ENCODE measurements around the gene AADAC. TPM values are rescaled to one million over a fixed set of nuclear protein-coding genes. Genes with fewer than 3 reads are reported as not detected.
"Not testable (repeated sequence)": the region's sequence is repeated elsewhere in the genome, so short reads cannot be mapped to it uniquely, and the experiment has no call there.

Gene AADAC
- total RNA-seq, 1 experiment from 2014 or later, result 0.39 TPM

- peak; percentile 79 for DNase-seq (ENCODE audit: low read depth)
Observed at GRCh38 chr3:151856118-151856517, 42.2 kb downstream of the AADAC start.

GRCh38 chr3:151856641-151857040 lies 42.7 kb downstream of the AADAC start:
- no peak for DNase-seq (ENCODE audit: low read depth)

GRCh38 chr3:151859233-151859673 lies 45.3 kb downstream of the AADAC start:
- DNase-seq (ENCODE audit: low read depth), result no peak

- DNase-seq (ENCODE audit: low read depth), result no peak
Observed at GRCh38 chr3:151859905-151860304, 46.0 kb downstream of the AADAC start.

- DNase-seq (ENCODE audit: low read depth), result peak; percentile 57
Observed at GRCh38 chr3:151863611-151864010, 49.7 kb downstream of the AADAC start.

- DNase-seq (ENCODE audit: low read depth), result peak; percentile 94
Observed at GRCh38 chr3:151864423-151865101, 50.6 kb downstream of the AADAC start.

GRCh38 chr3:151866711-151867410 lies 52.9 kb downstream of the AADAC start:
- no peak for DNase-seq (ENCODE audit: low read depth)

GRCh38 chr3:151867666-151868065 lies 53.8 kb downstream of the AADAC start:
- DNase-seq (ENCODE audit: low read depth), result no peak

GRCh38 chr3:151869181-151869580 lies 55.3 kb downstream of the AADAC start:
- peak; percentile 77 for DNase-seq (ENCODE audit: low read depth)

- peak; percentile 62 for DNase-seq (ENCODE audit: low read depth)
Observed at GRCh38 chr3:151871639-151872468, 57.9 kb downstream of the AADAC start.

GRCh38 chr3:151873398-151873797 lies 59.5 kb downstream of the AADAC start, which contains the start of gene SUCNR1:
Gene SUCNR1, plus strand, starts transcription at chr3:151873643. Its CDS starts 6,250 bp downstream, at chr3:151879893.
- peak; percentile 45 for DNase-seq (ENCODE audit: low read depth)

- DNase-seq (ENCODE audit: low read depth), result not testable (repeated sequence)
Observed at GRCh38 chr3:151874079-151874478, 60.2 kb downstream of the AADAC start.

GRCh38 chr3:151875759-151876158 lies 61.8 kb downstream of the AADAC start:
- no peak for DNase-seq (ENCODE audit: low read depth)

GRCh38 chr3:151877269-151877668 lies 63.4 kb downstream of the AADAC start:
- DNase-seq (ENCODE audit: low read depth), result no peak

Other genes with a start within 250 kb of the AADAC start
- not detected in 2 replicates for gene AADACL2, start 80.2 kb upstream of the AADAC start, total RNA-seq (2014; rRNA removed; shearing (Covaris generic))
- gene SUCNR1, start 59.5 kb downstream of the AADAC start, total RNA-seq (2014; rRNA removed; shearing (Covaris generic)), result 1.6 and 3.0 TPM in 2 replicates

Measured in M059J (cell line).